Measurements from ENCODE around the gene TFDP2. TPM values are rescaled to one million over a fixed set of nuclear protein-coding genes. Genes with fewer than 3 reads are reported as not detected.
A peak's percentile ranks its signal among the peaks of the same experiment; 100 is the strongest.
"Not testable (repeated sequence)": the region's sequence is repeated elsewhere in the genome, so short reads cannot be mapped to it uniquely, and the experiment has no call there.

TFDP2 gene
- total RNA-seq, 1 donor = 28.5 TPM

- no peak overlapping the region for H3K4me3 ChIP-seq (ENCODE audit: low read depth, low read length)
- TF ChIP-seq, protein P1, sequence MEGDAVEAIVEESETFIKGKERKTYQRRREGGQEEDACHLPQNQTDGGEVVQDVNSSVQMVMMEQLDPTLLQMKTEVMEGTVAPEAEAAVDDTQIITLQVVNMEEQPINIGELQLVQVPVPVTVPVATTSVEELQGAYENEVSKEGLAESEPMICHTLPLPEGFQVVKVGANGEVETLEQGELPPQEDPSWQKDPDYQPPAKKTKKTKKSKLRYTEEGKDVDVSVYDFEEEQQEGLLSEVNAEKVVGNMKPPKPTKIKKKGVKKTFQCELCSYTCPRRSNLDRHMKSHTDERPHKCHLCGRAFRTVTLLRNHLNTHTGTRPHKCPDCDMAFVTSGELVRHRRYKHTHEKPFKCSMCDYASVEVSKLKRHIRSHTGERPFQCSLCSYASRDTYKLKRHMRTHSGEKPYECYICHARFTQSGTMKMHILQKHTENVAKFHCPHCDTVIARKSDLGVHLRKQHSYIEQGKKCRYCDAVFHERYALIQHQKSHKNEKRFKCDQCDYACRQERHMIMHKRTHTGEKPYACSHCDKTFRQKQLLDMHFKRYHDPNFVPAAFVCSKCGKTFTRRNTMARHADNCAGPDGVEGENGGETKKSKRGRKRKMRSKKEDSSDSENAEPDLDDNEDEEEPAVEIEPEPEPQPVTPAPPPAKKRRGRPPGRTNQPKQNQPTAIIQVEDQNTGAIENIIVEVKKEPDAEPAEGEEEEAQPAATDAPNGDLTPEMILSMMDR (IDR thresholded peaks at IDR 0.05; ENCODE audit: insufficient read depth, low read length) = no peak
- no peak for DNase-seq (ENCODE audit: low read depth)
Observed at GRCh38 chr3:141994856-141995255, 154.5 kb downstream of the TFDP2 start.

- no peak overlapping the region for H3K4me3 ChIP-seq (ENCODE audit: low read depth, low read length)
- TF ChIP-seq, protein P1 (IDR thresholded peaks at IDR 0.05; ENCODE audit: insufficient read depth, low read length) = no peak
- no peak for DNase-seq (ENCODE audit: low read depth)
Observed at GRCh38 chr3:141992512-141992911, 156.8 kb downstream of the TFDP2 start.

DNA sequence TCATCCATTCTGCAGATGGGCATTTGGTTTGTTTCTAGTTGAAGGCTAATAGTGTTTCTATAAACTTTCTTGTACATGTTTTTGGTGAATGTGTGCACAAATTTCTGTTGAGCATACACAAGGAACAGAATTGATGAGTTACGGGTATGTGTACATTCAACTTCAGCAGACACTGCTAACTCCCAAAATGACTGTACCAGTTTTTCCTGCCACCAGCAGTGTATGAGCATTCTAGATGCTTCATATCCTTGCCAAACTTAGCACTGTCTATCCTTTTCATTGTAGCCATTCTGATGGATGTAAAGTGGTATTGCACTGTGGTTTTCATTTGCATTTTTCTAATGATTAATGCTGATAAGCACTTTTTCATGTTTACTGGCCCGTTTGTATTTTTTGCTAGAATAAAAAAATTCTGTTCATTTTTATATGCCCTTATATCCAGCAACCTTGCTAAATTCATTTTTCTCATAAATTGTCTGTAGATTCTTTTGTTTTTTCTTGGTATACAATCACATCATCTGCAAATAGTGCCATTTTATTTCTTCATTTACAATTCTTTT lies 162.7 kb downstream of the TFDP2 start:
- no peak for DNase-seq (ENCODE audit: low read depth)
- TF ChIP-seq, protein P1 (IDR thresholded peaks at IDR 0.05; ENCODE audit: insufficient read depth, low read length) = no peak
- H3K4me3 ChIP-seq (ENCODE audit: low read depth, low read length) = no peak overlapping the region

- no peak for DNase-seq (ENCODE audit: low read depth)
- no peak overlapping the region for H3K4me3 ChIP-seq (ENCODE audit: low read depth, low read length)
- TF ChIP-seq, protein P1 (IDR thresholded peaks at IDR 0.05; ENCODE audit: insufficient read depth, low read length) = no peak
Observed at GRCh38 chr3:141981084-141981483, 168.3 kb downstream of the TFDP2 start.

DNA sequence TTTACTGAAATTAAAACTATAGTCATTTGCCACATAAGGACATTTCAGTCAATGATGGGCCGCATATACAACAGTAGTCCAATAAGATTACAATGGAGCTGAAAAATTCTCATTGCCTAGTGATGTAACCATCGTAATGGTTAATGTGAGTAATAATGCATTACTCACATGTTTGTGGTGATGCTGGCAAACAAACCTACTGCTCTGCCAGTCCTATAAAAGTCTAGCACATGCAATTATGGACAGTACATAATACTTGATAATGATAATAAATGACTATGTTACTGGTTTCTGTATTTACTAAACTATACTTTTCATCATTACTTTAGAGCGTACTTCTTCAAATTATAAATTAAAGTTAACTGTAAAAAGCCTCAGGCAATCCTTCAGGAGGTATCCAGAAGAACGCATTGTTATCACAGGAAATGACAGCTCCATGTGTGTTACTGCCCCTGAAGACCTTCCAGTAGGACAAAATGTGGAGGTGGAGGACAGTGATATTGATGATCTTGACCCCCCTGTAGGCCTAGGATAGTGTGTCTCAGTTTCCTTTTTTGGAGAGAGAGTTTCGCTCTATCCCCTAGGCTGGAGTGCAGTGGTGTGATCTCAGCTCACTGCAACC lies 170.2 kb downstream of the TFDP2 start:
- H3K4me3 ChIP-seq (ENCODE audit: low read depth, low read length) = no peak overlapping the region
- TF ChIP-seq, protein P1 (IDR thresholded peaks at IDR 0.05; ENCODE audit: insufficient read depth, low read length) = no peak
- DNase-seq (ENCODE audit: low read depth) = peak; percentile 74

DNA sequence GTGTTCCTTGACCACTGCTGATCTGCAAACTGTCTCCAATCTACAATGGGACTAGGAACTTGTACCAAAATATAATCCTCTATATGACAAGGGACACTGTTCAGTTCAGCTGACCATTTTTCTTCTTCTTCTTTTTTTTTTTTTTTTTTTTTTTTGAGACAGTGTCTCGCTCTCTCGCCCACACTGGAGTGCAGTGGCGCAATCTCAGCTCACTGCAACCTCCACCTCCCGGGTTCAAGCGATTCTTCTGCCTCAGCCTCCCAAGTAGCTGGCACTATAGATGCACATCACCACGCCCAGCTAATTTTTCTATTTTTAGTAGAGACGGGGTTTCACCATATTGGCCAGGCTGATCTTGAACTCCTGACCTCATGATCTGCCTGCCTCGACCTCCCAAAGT lies 174.6 kb downstream of the TFDP2 start:
- H3K4me3 ChIP-seq (ENCODE audit: low read depth, low read length); DNase-seq (ENCODE audit: low read depth): not testable (repeated sequence)

GRCh38 chr3:141972399-141972798 lies 176.9 kb downstream of the TFDP2 start:
- H3K4me3 ChIP-seq (ENCODE audit: low read depth, low read length) = no peak overlapping the region
- DNase-seq (ENCODE audit: low read depth) = no peak
- TF ChIP-seq, protein P1 (IDR thresholded peaks at IDR 0.05; ENCODE audit: insufficient read depth, low read length) = no peak
